ENCODE measurements around the gene HS3ST2. TPM values are rescaled to one million over a fixed set of nuclear protein-coding genes. Genes with fewer than 3 reads are reported as not detected.

HS3ST2 gene
- total RNA-seq, 1 experiment from 2014 or later = 0.61 TPM

- no peaks in the 10 kb centered on the region for H3K27me3 Mint-ChIP-seq (ENCODE audit: low read depth)
- ChIA-PET CTCF (interaction anchor here (0.9 to 3.2 kb wide), 6 partner anchors 11 to 178 kb away, joined by 3 to 20 read pairs (median 4); no protein-coding TSS in a partner anchor), POLR2A (interaction anchor here (0.6 kb wide), 1 partner anchor 219 kb away, joined by 3 read pairs; no protein-coding TSS in a partner anchor)
- TF ChIP-seq ZNF121 (CRISPR knock-in tag; IDR thresholded peaks at IDR 0.05) = no peak
- no peak for TF ChIP-seq ZNF138 (CRISPR knock-in tag; conservative IDR thresholded peaks at IDR 0.05)
- no peak for TF ChIP-seq JAZF1 (CRISPR knock-in tag; IDR thresholded peaks at IDR 0.05)
- TF ChIP-seq ZBTB21 (CRISPR knock-in tag; IDR thresholded peaks at IDR 0.05; ENCODE audit: borderline replicate concordance) = no peak
- no peak for TF ChIP-seq NR1H2 (CRISPR knock-in tag; IDR thresholded peaks at IDR 0.05)
- H3K4me1 Mint-ChIP-seq = peaks cover 23% of the 10 kb centered on the region
- no peak for ATAC-seq
- no peak overlapping the region for H3K27ac Mint-ChIP-seq
- no peak overlapping the region for H3K4me3 Mint-ChIP-seq
- no peak for DNase-seq (ENCODE audit: low spot score)
- no peaks in the 10 kb centered on the region for H3K36me3 Mint-ChIP-seq
- no peaks in the 10 kb centered on the region for H3K9me3 Mint-ChIP-seq
Measured at GRCh38 chr16:22882981-22883380, 69.0 kb downstream of the HS3ST2 start.

GRCh38 chr16:22885951-22886350, 72.0 kb downstream of the HS3ST2 start:
- Mint-ChIP-seq H3K36me3 (no peaks in the 10 kb centered on the region), H3K4me3 (no peak overlapping the region), H3K4me1 (peaks cover 23% of the 10 kb centered on the region), H3K27me3 (ENCODE audit: low read depth) (no peaks in the 10 kb centered on the region; the same call in 1 of the 2 replicates), H3K27ac (no peak overlapping the region), H3K9me3 (no peaks in the 10 kb centered on the region)
- POLR2A ChIA-PET = no interaction called here
- ATAC-seq (no peak), DNase-seq (ENCODE audit: low spot score) (no peak)
- CTCF ChIA-PET = interaction anchor here (3.2 kb wide), 1 partner anchor 13 kb away, joined by 20 read pairs; no protein-coding TSS in a partner anchor
- TF ChIP-seq, protein P1, sequence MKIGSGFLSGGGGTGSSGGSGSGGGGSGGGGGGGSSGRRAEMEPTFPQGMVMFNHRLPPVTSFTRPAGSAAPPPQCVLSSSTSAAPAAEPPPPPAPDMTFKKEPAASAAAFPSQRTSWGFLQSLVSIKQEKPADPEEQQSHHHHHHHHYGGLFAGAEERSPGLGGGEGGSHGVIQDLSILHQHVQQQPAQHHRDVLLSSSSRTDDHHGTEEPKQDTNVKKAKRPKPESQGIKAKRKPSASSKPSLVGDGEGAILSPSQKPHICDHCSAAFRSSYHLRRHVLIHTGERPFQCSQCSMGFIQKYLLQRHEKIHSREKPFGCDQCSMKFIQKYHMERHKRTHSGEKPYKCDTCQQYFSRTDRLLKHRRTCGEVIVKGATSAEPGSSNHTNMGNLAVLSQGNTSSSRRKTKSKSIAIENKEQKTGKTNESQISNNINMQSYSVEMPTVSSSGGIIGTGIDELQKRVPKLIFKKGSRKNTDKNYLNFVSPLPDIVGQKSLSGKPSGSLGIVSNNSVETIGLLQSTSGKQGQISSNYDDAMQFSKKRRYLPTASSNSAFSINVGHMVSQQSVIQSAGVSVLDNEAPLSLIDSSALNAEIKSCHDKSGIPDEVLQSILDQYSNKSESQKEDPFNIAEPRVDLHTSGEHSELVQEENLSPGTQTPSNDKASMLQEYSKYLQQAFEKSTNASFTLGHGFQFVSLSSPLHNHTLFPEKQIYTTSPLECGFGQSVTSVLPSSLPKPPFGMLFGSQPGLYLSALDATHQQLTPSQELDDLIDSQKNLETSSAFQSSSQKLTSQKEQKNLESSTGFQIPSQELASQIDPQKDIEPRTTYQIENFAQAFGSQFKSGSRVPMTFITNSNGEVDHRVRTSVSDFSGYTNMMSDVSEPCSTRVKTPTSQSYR (CRISPR knock-in tag; IDR thresholded peaks at IDR 0.05) = no peak
- TF ChIP-seq, protein P2, sequence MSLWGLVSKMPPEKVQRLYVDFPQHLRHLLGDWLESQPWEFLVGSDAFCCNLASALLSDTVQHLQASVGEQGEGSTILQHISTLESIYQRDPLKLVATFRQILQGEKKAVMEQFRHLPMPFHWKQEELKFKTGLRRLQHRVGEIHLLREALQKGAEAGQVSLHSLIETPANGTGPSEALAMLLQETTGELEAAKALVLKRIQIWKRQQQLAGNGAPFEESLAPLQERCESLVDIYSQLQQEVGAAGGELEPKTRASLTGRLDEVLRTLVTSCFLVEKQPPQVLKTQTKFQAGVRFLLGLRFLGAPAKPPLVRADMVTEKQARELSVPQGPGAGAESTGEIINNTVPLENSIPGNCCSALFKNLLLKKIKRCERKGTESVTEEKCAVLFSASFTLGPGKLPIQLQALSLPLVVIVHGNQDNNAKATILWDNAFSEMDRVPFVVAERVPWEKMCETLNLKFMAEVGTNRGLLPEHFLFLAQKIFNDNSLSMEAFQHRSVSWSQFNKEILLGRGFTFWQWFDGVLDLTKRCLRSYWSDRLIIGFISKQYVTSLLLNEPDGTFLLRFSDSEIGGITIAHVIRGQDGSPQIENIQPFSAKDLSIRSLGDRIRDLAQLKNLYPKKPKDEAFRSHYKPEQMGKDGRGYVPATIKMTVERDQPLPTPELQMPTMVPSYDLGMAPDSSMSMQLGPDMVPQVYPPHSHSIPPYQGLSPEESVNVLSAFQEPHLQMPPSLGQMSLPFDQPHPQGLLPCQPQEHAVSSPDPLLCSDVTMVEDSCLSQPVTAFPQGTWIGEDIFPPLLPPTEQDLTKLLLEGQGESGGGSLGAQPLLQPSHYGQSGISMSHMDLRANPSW (CRISPR knock-in tag; conservative IDR thresholded peaks at IDR 0.05; ENCODE audit: low read depth) = no peak
- TF ChIP-seq TCF7 (CRISPR knock-in tag; IDR thresholded peaks at IDR 0.05; ENCODE audit: low read depth) (no peak), ZNF317 (CRISPR knock-in tag; IDR thresholded peaks at IDR 0.05; ENCODE audit: borderline replicate concordance, low read depth) (no peak), TEAD1 (CRISPR knock-in tag; IDR thresholded peaks at IDR 0.05) (no peak), USF2 (CRISPR knock-in tag; IDR thresholded peaks at IDR 0.05) (no peak), CTCF (IDR thresholded peaks at IDR 0.05) (no peak), ZNF671 (CRISPR knock-in tag; IDR thresholded peaks at IDR 0.05) (no peak), NR1H2 (CRISPR knock-in tag; IDR thresholded peaks at IDR 0.05) (no peak), ZBTB21 (CRISPR knock-in tag; IDR thresholded peaks at IDR 0.05; ENCODE audit: borderline replicate concordance) (no peak), ZNF263 (CRISPR knock-in tag; IDR thresholded peaks at IDR 0.05; ENCODE audit: low read depth) (no peak), MAX (CRISPR knock-in tag; IDR thresholded peaks at IDR 0.05) (no peak), ZNF232 (CRISPR knock-in tag; IDR thresholded peaks at IDR 0.05) (no peak), ZNF219 (CRISPR knock-in tag; IDR thresholded peaks at IDR 0.05; ENCODE audit: borderline replicate concordance) (no peak)
- TF ChIP-seq, protein P3, sequence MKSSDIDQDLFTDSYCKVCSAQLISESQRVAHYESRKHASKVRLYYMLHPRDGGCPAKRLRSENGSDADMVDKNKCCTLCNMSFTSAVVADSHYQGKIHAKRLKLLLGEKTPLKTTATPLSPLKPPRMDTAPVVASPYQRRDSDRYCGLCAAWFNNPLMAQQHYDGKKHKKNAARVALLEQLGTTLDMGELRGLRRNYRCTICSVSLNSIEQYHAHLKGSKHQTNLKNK (CRISPR knock-in tag; IDR thresholded peaks at IDR 0.05) = no peak
- TF ChIP-seq, protein P4, sequence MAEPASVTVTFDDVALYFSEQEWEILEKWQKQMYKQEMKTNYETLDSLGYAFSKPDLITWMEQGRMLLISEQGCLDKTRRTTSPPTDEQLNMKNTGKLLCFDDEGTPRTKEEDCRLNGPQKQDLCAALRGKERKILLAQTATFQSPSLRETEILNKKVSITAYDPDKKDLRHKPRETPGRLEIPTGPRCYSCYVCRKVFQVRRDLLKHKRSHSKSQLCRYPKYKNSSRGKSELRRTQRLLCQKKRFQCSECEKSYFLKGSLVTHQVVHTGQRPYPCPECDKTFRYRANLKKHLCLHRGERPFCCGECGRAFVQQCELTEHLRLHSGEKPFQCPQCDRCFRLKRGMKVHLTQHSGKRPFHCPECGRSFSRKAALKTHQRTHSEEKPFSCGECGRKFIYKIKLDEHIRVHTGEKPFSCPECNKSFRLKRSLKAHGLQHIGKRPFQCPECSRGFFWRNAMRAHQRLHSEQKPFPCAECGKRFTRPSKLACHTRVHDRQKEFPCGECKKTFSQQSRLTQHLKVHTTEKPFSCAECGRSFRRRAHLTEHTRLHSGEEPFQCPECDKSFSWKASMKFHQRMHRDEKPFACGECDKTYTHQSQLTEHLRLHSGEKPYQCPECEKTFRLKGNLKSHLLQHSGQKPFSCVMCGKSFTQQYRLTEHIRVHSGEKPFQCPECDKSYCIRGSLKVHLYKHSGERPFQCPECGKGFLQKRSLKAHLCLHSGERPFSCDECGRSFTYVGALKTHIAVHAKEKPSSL (CRISPR knock-in tag; conservative IDR thresholded peaks at IDR 0.05) = no peak
